IMR-90 (cell line): ENCODE data around the gene MYD88. TPM values are rescaled to one million over a fixed set of nuclear protein-coding genes. Genes with fewer than 3 reads are reported as not detected.

Experiments
- ATAC-seq: fragments of 200-7000 bp; cut with Tn5 transposase; 2 replicates; pipeline ENCODE4 v1.9.1; 2020; ENCODE audit warnings: low read depth, mild to moderate bottlenecking, moderate library complexity
- BruUV-seq: library from RNA; stranded (reverse); fragments of 400-500 nt; replicated peaks from 2 replicates; lab custom pipeline; 2021; lab: Mats Ljungman, UMichigan
- CTCF ChIA-PET: fragments of 300-600 bp; formaldehyde crosslinking; extraction: SDS; loops from one replicate; lab custom pipeline; 2021; ENCODE audit warnings: antibody characterized with exemption; lab: Yijun Ruan, JAX
- POLR2A ChIA-PET: fragments of 300-600 bp; sonication (Branson Sonifier 250); formaldehyde crosslinking; loops from one replicate; lab custom pipeline; 2022; ENCODE audit warnings: antibody characterized with exemption; ENCODE audit not compliant: unreplicated experiment; lab: Charles Lee
- DNase-seq: peaks from one replicate; pipeline ENCODE4 v3.0.0; 2013
- H2AFZ ChIP-seq: replicated peaks from 2 replicates; pipeline ENCODE3; 2013; ENCODE audit warnings: low read length, mild to moderate bottlenecking; ENCODE audit not compliant: poor library complexity
- H2AK5ac ChIP-seq: 2 replicates; pipeline ENCODE4 v1.6.1; 2013; ENCODE audit warnings: low read depth, low read length, inconsistent platforms
- H2AK9ac ChIP-seq: replicated peaks from 2 replicates; pipeline ENCODE3; 2013; ENCODE audit warnings: mild to moderate bottlenecking, low read depth, low read length, moderate library complexity; ENCODE audit not compliant: poor library complexity
- H2BK120ac ChIP-seq: 2 replicates; pipeline ENCODE4 v1.6.1; 2013; ENCODE audit warnings: low read depth, low read length, inconsistent platforms
- H2BK15ac ChIP-seq: 3 replicates; pipeline ENCODE4 v1.6.1; 2013; ENCODE audit warnings: low read depth, low read length, inconsistent platforms
- H2BK20ac ChIP-seq: 2 replicates; pipeline ENCODE4 v1.6.1; 2013; ENCODE audit warnings: low read depth, mild to moderate bottlenecking, inconsistent platforms, low read length, moderate library complexity
- H2BK5ac ChIP-seq: 2 replicates; pipeline ENCODE4 v1.6.1; 2013; ENCODE audit warnings: mild to moderate bottlenecking, low read depth, low read length, inconsistent platforms; ENCODE audit not compliant: poor library complexity, severe bottlenecking
- H3K14ac ChIP-seq: replicated peaks from 2 replicates; pipeline ENCODE4 v1.6.1; 2013; ENCODE audit warnings: low read depth, low read length, inconsistent platforms
- H3K18ac ChIP-seq: 2 replicates; pipeline ENCODE4 v1.6.1; 2013; ENCODE audit warnings: low read depth, low read length, control low read depth
- H3K23ac ChIP-seq: 2 replicates; pipeline ENCODE4 v1.6.1; 2013; ENCODE audit warnings: low read depth, low read length, inconsistent platforms
- H3K27ac ChIP-seq: 2 replicates; pipeline ENCODE4 v1.5.1; 2013; ENCODE audit warnings: mild to moderate bottlenecking, control low read depth, low read length; ENCODE audit not compliant: insufficient read depth
- H3K27me3 ChIP-seq: 2 replicates; pipeline ENCODE4 v1.6.1; 2013; ENCODE audit warnings: low read length; ENCODE audit not compliant: control insufficient read depth, insufficient read depth
- H3K36me3 ChIP-seq: 2 replicates; pipeline ENCODE4 v1.6.1; 2013; ENCODE audit warnings: low read length, mixed read lengths; ENCODE audit not compliant: control insufficient read depth, insufficient read depth
- H3K4ac ChIP-seq: 2 replicates; pipeline ENCODE4 v1.6.1; 2013; ENCODE audit warnings: low read depth, low read length, inconsistent platforms
- H3K4me1 ChIP-seq: 2 replicates; pipeline ENCODE4 v1.6.1; 2013; ENCODE audit warnings: low read length, mixed read lengths; ENCODE audit not compliant: control insufficient read depth, insufficient read depth
- H3K4me2 ChIP-seq: 2 replicates; pipeline ENCODE4 v1.6.1; 2013; ENCODE audit warnings: low read depth, mild to moderate bottlenecking, control low read depth, low read length, moderate library complexity
- H3K4me3 ChIP-seq: 2 replicates; pipeline ENCODE4 v1.5.1; 2013; ENCODE audit warnings: low read depth, mild to moderate bottlenecking, control low read depth, low read length, moderate library complexity; ENCODE audit not compliant: insufficient read depth
- H3K56ac ChIP-seq: 2 replicates; pipeline ENCODE4 v1.6.1; 2013; ENCODE audit warnings: low read length, inconsistent platforms; ENCODE audit not compliant: insufficient read depth; ENCODE audit errors: extremely low read depth
- H3K79me1 ChIP-seq, 2 experiments: 2 replicates each; pipeline ENCODE4 v1.6.1; 2013; ENCODE audit warnings: low read length in 2 of 2, inconsistent platforms in 1 of 2, low read depth in 1 of 2
- H3K9ac ChIP-seq: 2 replicates; pipeline ENCODE4 v1.6.1; 2013; ENCODE audit warnings: low read depth, low read length, control low read depth
- H3K9me1 ChIP-seq: 2 replicates; pipeline ENCODE4 v1.6.1; 2013; ENCODE audit warnings: low read length, inconsistent platforms; ENCODE audit not compliant: insufficient read depth
- H3K9me3 ChIP-seq: 2 replicates; pipeline ENCODE4 v1.6.1; 2013; ENCODE audit warnings: low read length; ENCODE audit not compliant: control insufficient read depth, insufficient read depth
- H4K20me1 ChIP-seq: 2 replicates; pipeline ENCODE4 v1.6.1; 2013; ENCODE audit warnings: low read length, inconsistent platforms; ENCODE audit not compliant: insufficient read depth
- H4K5ac ChIP-seq: 2 replicates; pipeline ENCODE4 v1.6.1; 2013; ENCODE audit warnings: mild to moderate bottlenecking, low read depth, low read length, control low read depth
- H4K8ac ChIP-seq, 2 experiments: 2 replicates each; pipeline ENCODE4 v1.6.1; 2013; ENCODE audit warnings: low read depth in 2 of 2, low read length in 2 of 2, control low read depth in 1 of 2, inconsistent platforms in 1 of 2
- H4K91ac ChIP-seq: 2 replicates; pipeline ENCODE4 v1.6.1; 2013; ENCODE audit warnings: low read depth, low read length, inconsistent platforms; ENCODE audit not compliant: insufficient read depth
- BHLHE40 ChIP-seq: fragments of 150-350 bp; IDR thresholded peaks from 2 replicates; pipeline ENCODE4 v1.6.1; 2016; ENCODE audit warnings: mild to moderate bottlenecking, low read depth, low read length
- CEBPB ChIP-seq: IDR thresholded peaks from 2 replicates; pipeline ENCODE4 v1.6.1; 2012; ENCODE audit warnings: low read depth, low read length, improper control_type of control experiment
- CHD1 ChIP-seq: IDR thresholded peaks from 2 replicates; pipeline ENCODE4 v1.6.1; 2012; ENCODE audit warnings: low read depth, low read length, improper control_type of control experiment
- FOS ChIP-seq: fragments of 150-350 bp; IDR thresholded peaks from 2 replicates; pipeline ENCODE4 v1.6.1; 2016; ENCODE audit warnings: low read depth, low read length
- MAZ ChIP-seq: IDR thresholded peaks from 2 replicates; pipeline ENCODE4 v1.6.1; 2012; ENCODE audit warnings: low read depth, mild to moderate bottlenecking, low read length, improper control_type of control experiment, moderate library complexity, borderline replicate concordance
- MXI1 ChIP-seq: IDR thresholded peaks from 2 replicates; pipeline ENCODE4 v1.6.1; 2012; ENCODE audit warnings: low read depth, mild to moderate bottlenecking, low read length, moderate library complexity, borderline replicate concordance
- NFE2L2 ChIP-seq: fragments of 150-350 bp; IDR thresholded peaks from 2 replicates; pipeline ENCODE4 v1.6.1; 2016; ENCODE audit warnings: low read depth, mild to moderate bottlenecking, low read length
- POLR2A ChIP-seq: IDR thresholded peaks from 2 replicates; pipeline ENCODE4 v1.6.1; 2012; ENCODE audit warnings: mild to moderate bottlenecking, low read depth, low read length
- RAD21 ChIP-seq: IDR thresholded peaks from 2 replicates; pipeline ENCODE4 v1.6.1; 2012; ENCODE audit warnings: low read length, improper control_type of control experiment
- RCOR1 ChIP-seq: IDR thresholded peaks from 2 replicates; pipeline ENCODE4 v1.6.1; 2012; ENCODE audit warnings: mild to moderate bottlenecking, low read length, improper control_type of control experiment; ENCODE audit not compliant: insufficient replicate concordance
- RFX5 ChIP-seq: IDR thresholded peaks from 2 replicates; pipeline ENCODE4 v1.8.0; 2012; ENCODE audit warnings: low read depth, mild to moderate bottlenecking, low read length, moderate library complexity
- SMC3 ChIP-seq: fragments of 150-350 bp; IDR thresholded peaks from 2 replicates; pipeline ENCODE4 v1.6.1; 2016; ENCODE audit warnings: low read depth, mild to moderate bottlenecking, antibody characterized with exemption, low read length, moderate library complexity
- WGBS, 2 experiments: methylation state at CpG; one replicate each; pipeline versions ENCODE4 v1.1.5 to v1.1.7; 2013; ENCODE audit warnings: missing lambda C conversion rate in 2 of 2; ENCODE audit not compliant: insufficient read length in 1 of 2; ENCODE audit errors: extremely low coverage in 2 of 2; 5-methylcytosine and 5-hydroxymethylcytosine counted together
- dilution Hi-C: fragments of 300-500 bp; cut with HindIII; formaldehyde crosslinking; loops from one replicate; pipeline ENCODE4 v1.14.3; 2018; ENCODE audit warnings: low sequenced_read_pairs; ENCODE audit not compliant: unreplicated experiment
- in situ Hi-C: fragments of 300-500 bp; cut with MboI; formaldehyde crosslinking; loops from 3 replicates; pipeline ENCODE4 v1.14.3; 2019; ENCODE audit warnings: low sequenced_read_pairs, inconsistent platforms, mixed read lengths
- intact Hi-C: fragments of 100-400 bp; cut with micrococcal nuclease; formaldehyde crosslinking; loops from 2 replicates; pipeline ENCODE4 v1.10.0; 2022
- polyA plus RNA-seq, 3 experiments: library from polyadenylated mRNA; depleted of rRNA; stranded (reverse); fragments of >200 nt; gene quantifications; 2 replicates each; pipeline ENCODE4 v1.2.3, GENCODE V29; 2012; ENCODE audit warnings: low replicate concordance in 1 of 3
- total RNA-seq: library from RNA; depleted of rRNA; stranded (reverse); fragments of >200 nt; gene quantifications from 2 replicates; pipeline ENCODE4 v1.2.3, GENCODE V29; 2012
- TF ChIP-seq, protein P1 (sequence below): fragments of 150-350 bp; IDR thresholded peaks from 2 replicates; pipeline ENCODE4 v1.6.1; 2017; ENCODE audit warnings: mild to moderate bottlenecking, antibody characterized with exemption, low read length, low read depth
- TF ChIP-seq, protein P2 (sequence below): conservative IDR thresholded peaks from 2 replicates; pipeline ENCODE4 v1.5.1; 2012; ENCODE audit warnings: mild to moderate bottlenecking, low read depth, low read length, improper control_type of control experiment

MYD88 gene
- total and polyA plus RNA-seq, 2 of the 4 experiments (the other 2 are of a cell fraction): 9.3 to 39.8 TPM

DNA sequence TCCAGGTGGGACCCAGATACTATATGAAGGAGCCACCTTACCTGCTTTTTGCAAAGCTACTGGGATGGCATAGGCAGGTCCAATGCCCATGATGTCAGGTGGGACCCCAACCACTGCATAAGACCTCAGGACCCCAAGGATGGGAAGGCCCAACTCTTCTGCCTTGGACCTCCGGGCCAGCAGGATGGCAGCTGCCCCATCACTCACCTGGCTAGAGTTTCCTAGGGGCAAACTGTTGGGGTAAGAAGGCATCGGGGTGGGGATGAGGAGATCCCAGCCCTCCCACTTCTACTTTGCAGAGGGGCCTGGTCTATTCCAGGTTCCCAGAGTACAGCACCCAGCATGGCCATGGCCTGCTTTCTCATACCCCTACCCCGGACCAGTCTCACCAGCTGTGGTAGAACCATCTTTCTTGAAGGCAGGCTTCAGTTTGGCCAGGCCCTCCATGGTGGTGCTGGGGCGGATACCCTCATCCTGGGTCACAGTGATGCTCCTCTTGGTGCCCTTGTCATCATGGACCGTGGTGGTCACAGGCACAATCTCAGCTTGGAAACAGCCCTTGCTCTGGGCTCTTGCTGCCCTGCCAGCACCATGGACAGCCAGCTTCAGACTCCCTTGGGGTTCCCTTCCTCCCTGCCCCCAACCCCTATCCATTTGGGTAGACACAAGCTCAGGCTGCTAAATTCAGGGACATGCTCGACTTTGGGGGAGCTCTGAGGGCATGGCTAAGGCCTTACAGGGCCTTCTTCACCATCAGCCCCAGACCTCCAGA lies 12.2 kb upstream of the MYD88 start:
- ATAC-seq: no peak
- H3K36me3 ChIP-seq: peaks cover 72% of the 10 kb centered on the region

More for the DNA sequence above, 12.2 kb upstream of the MYD88 start:
- WGBS, 2 experiments: 93% methylated on average over 3 of the region's 6 CpGs; no CpG with 5 or more reads in 1 of the 2 experiments
- Histone ChIP-seq H3K23ac (no peak overlapping the region), H3K9me1 (0 out of 2 replicates have a peak, but pooled peaks cover 4% of the 10 kb centered on the region), H2AK5ac (no peak overlapping the region), H4K8ac (no peak overlapping the region), H3K4me1 (no peaks in the 10 kb centered on the region), H3K4me3 (no peak overlapping the region), H3K79me1 (peaks cover 1 to 4% of the 10 kb centered on the region in 2 experiments; a peak in 1 of 4 replicates), H3K9me3 (no peaks in the 10 kb centered on the region), H3K27me3 (no peaks in the 10 kb centered on the region), H3K4me2 (no peak overlapping the region), H2AFZ (no peak overlapping the region), H3K14ac (no peak overlapping the region), H2BK20ac (no peak overlapping the region), H2BK5ac (no peak overlapping the region), H3K56ac (no peak overlapping the region), H2BK15ac (no peak overlapping the region), H2BK120ac (no peak overlapping the region), H3K27ac (no peak overlapping the region), H3K9ac (no peak overlapping the region), H4K91ac (no peak overlapping the region), H4K20me1 (no peaks in the 10 kb centered on the region), H3K4ac (no peak overlapping the region), H4K5ac (no peak overlapping the region), H3K18ac (no peak overlapping the region), H2AK9ac (no peak overlapping the region)
- BruUV-seq: no TSS peak
- ChIA-PET CTCF (no interaction called here), POLR2A (no interaction called here)
- intact Hi-C loops (no loop called here), in situ Hi-C loops (loop anchor here (10.0 kb wide), 1 partner anchor 218 kb away; the partner anchor contains the start of gene XYLB), dilution Hi-C loops (no loop called here)
- TF ChIP-seq, protein P1, sequence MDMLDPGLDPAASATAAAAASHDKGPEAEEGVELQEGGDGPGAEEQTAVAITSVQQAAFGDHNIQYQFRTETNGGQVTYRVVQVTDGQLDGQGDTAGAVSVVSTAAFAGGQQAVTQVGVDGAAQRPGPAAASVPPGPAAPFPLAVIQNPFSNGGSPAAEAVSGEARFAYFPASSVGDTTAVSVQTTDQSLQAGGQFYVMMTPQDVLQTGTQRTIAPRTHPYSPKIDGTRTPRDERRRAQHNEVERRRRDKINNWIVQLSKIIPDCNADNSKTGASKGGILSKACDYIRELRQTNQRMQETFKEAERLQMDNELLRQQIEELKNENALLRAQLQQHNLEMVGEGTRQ: no peak
- TF ChIP-seq CEBPB (no peak), RFX5 (no peak), CHD1 (no peak), MAZ (no peak), MXI1 (no peak), BHLHE40 (no peak), FOS (no peak), POLR2A (no peak), SMC3 (no peak), RCOR1 (no peak), NFE2L2 (no peak), RAD21 (no peak)
- TF ChIP-seq, protein P2, sequence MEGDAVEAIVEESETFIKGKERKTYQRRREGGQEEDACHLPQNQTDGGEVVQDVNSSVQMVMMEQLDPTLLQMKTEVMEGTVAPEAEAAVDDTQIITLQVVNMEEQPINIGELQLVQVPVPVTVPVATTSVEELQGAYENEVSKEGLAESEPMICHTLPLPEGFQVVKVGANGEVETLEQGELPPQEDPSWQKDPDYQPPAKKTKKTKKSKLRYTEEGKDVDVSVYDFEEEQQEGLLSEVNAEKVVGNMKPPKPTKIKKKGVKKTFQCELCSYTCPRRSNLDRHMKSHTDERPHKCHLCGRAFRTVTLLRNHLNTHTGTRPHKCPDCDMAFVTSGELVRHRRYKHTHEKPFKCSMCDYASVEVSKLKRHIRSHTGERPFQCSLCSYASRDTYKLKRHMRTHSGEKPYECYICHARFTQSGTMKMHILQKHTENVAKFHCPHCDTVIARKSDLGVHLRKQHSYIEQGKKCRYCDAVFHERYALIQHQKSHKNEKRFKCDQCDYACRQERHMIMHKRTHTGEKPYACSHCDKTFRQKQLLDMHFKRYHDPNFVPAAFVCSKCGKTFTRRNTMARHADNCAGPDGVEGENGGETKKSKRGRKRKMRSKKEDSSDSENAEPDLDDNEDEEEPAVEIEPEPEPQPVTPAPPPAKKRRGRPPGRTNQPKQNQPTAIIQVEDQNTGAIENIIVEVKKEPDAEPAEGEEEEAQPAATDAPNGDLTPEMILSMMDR: no peak
- no peak for DNase-seq
